Measurements from ENCODE around the gene ADGRL4. TPM values are rescaled to one million over a fixed set of nuclear protein-coding genes. Genes with fewer than 3 reads are reported as not detected.

The ADGRL4 gene
- total and polyA plus RNA-seq, 2 donors (not counting 1 experiment from before 2014, with no cell fraction given): 3.8 to 5.0 TPM

DNA sequence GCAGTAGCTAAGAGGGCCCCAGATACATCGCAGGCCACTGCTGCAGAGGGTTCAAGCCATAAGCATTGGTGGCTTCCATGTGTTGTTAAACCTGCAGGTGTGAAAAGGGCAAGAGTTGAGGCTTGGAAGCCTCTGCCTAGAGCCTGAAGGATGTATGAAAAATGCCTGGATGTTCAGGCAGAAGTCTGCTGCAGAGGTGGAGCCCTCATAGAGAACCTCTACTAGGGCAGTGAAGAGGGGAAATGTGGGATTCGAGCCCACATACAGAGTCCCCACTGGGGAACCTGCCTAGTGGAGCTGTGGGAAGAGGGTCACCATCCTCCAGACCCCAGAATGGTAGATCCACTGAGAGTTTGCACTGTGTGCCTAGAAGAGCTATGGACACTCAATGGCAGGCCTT lies 30.6 kb upstream of the ADGRL4 start:
- no peak for TF ChIP-seq CTCF (conservative IDR thresholded peaks at IDR 0.05 in 1 of 2, IDR thresholded peaks at IDR 0.05 in 1 of 2; ENCODE audit: low read depth in 1 of 2, low read length in 2 of 2)
- no peak for TF ChIP-seq EZH2 (IDR thresholded peaks at IDR 0.05; ENCODE audit: low read length, missing control alignments)

DNA sequence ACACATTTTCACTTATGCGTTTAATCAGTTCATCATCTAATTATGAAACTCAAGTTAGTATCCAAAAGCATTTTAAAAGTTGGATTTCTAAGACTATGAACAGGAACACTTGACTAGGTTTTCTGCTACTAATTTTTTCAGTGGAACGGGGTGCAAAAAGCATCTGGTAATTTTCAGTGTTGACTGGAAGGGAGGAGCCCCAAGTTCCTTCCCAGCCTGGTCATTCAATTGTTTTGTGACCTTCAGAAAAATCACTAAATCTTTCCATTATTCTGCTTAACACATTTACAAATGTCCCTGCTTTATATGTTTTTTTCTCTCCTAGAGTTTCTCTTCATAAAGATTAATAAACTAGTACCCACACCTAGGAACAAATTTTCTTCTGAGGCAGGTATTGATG lies 6.0 kb upstream of the ADGRL4 start:
- TF ChIP-seq CTCF (conservative IDR thresholded peaks at IDR 0.05 in 1 of 2, IDR thresholded peaks at IDR 0.05 in 1 of 2; ENCODE audit: low read depth in 1 of 2, low read length in 2 of 2) (no peak), EZH2 (IDR thresholded peaks at IDR 0.05; ENCODE audit: low read length, missing control alignments) (no peak)
- no peaks in the 10 kb centered on the region for H3K9me3 ChIP-seq (ENCODE audit: control insufficient read depth, insufficient read depth, low read depth, low read length)
- H3K27ac ChIP-seq (ENCODE audit: insufficient read depth, low read length): no peak overlapping the region
- no peak overlapping the region for H3K4me2 ChIP-seq (ENCODE audit: extremely low read depth, insufficient read depth, low read length)
- H3K4me1 ChIP-seq (ENCODE audit: control insufficient read depth, extremely low read depth, insufficient read depth, low read length): no peaks in the 10 kb centered on the region
- H3K4me3 ChIP-seq (replicated peaks in 1 of 4; ENCODE audit: control extremely low read depth in 1 of 4, insufficient read depth in 1 of 4, low read depth in 3 of 4, low read length in 4 of 4): no peak overlapping the region
- no peak overlapping the region for H2AFZ ChIP-seq (ENCODE audit: low read length)
- H4K20me1 ChIP-seq (ENCODE audit: control insufficient read depth, extremely low read depth, insufficient read depth, low read length): no peaks in the 10 kb centered on the region
- H3K79me2 ChIP-seq (ENCODE audit: control insufficient read depth, insufficient read depth, low read length): no peaks in the 10 kb centered on the region
- no peak overlapping the region for H3K9ac ChIP-seq (ENCODE audit: insufficient read depth, low read length)
- H3K27me3 ChIP-seq (ENCODE audit: control insufficient read depth, insufficient read depth, low read length): no peaks in the 10 kb centered on the region
- DNase-seq (ENCODE audit: low read depth in 2 of 2): no peak
- H3K36me3 ChIP-seq (ENCODE audit: control insufficient read depth, insufficient read depth, low read length): no peaks in the 10 kb centered on the region

More for the DNA sequence above, 30.6 kb upstream of the ADGRL4 start:
- H3K36me3 ChIP-seq (ENCODE audit: control insufficient read depth, insufficient read depth, low read length): no peaks in the 10 kb centered on the region
- no peak overlapping the region for H2AFZ ChIP-seq (ENCODE audit: low read length)
- H4K20me1 ChIP-seq (ENCODE audit: control insufficient read depth, extremely low read depth, insufficient read depth, low read length): no peaks in the 10 kb centered on the region
- no peaks in the 10 kb centered on the region for H3K79me2 ChIP-seq (ENCODE audit: control insufficient read depth, insufficient read depth, low read length)
- no peaks in the 10 kb centered on the region for H3K27me3 ChIP-seq (ENCODE audit: control insufficient read depth, insufficient read depth, low read length)
- H3K4me2 ChIP-seq (ENCODE audit: extremely low read depth, insufficient read depth, low read length): no peak overlapping the region
- no peak for DNase-seq (ENCODE audit: low read depth in 2 of 2)
- H3K4me3 ChIP-seq (replicated peaks in 1 of 4; ENCODE audit: control extremely low read depth in 1 of 4, insufficient read depth in 1 of 4, low read depth in 3 of 4, low read length in 4 of 4): no peak overlapping the region
- H3K9ac ChIP-seq (ENCODE audit: insufficient read depth, low read length): no peak overlapping the region
- peaks cover 2% of the 10 kb centered on the region for H3K4me1 ChIP-seq (ENCODE audit: control insufficient read depth, extremely low read depth, insufficient read depth, low read length)
- no peaks in the 10 kb centered on the region for H3K9me3 ChIP-seq (ENCODE audit: control insufficient read depth, insufficient read depth, low read depth, low read length)
- no peak overlapping the region for H3K27ac ChIP-seq (ENCODE audit: insufficient read depth, low read length)

DNA sequence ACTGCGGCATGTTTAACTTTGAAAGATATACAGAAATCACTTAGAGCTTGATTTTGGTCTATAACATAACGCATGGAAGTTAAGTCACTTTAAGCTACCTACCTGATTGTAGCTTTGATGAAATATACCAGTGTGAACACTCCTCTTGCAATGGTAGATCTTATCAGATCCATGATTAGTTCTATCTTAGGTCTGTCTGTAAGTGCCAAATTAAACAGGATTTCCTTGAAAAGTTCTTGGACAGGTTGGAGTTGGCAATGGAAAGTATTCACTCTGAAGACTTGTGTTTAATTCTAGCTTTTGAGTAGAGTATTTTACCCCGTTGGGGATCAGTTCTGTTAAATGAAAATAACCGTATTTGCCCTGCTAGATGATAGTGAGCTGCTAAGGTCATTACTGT lies 4.1 kb upstream of the ADGRL4 start:
- no peak overlapping the region for H3K4me2 ChIP-seq (ENCODE audit: extremely low read depth, insufficient read depth, low read length)
- no peaks in the 10 kb centered on the region for H3K79me2 ChIP-seq (ENCODE audit: control insufficient read depth, insufficient read depth, low read length)
- H3K4me3 ChIP-seq (replicated peaks in 1 of 4; ENCODE audit: control extremely low read depth in 1 of 4, insufficient read depth in 1 of 4, low read depth in 3 of 4, low read length in 4 of 4): no peak overlapping the region
- TF ChIP-seq CTCF (conservative IDR thresholded peaks at IDR 0.05 in 1 of 2, IDR thresholded peaks at IDR 0.05 in 1 of 2; ENCODE audit: low read depth in 1 of 2, low read length in 2 of 2): no peak
- no peak for TF ChIP-seq EZH2 (IDR thresholded peaks at IDR 0.05; ENCODE audit: low read length, missing control alignments)
- H3K9me3 ChIP-seq (ENCODE audit: control insufficient read depth, insufficient read depth, low read depth, low read length): no peaks in the 10 kb centered on the region
- no peak for DNase-seq (ENCODE audit: low read depth in 2 of 2)
- no peak overlapping the region for H2AFZ ChIP-seq (ENCODE audit: low read length)
- H3K27me3 ChIP-seq (ENCODE audit: control insufficient read depth, insufficient read depth, low read length): no peaks in the 10 kb centered on the region
- H3K27ac ChIP-seq (ENCODE audit: insufficient read depth, low read length): no peak overlapping the region
- no peak overlapping the region for H3K9ac ChIP-seq (ENCODE audit: insufficient read depth, low read length)
- no peaks in the 10 kb centered on the region for H3K4me1 ChIP-seq (ENCODE audit: control insufficient read depth, extremely low read depth, insufficient read depth, low read length)
- H4K20me1 ChIP-seq (ENCODE audit: control insufficient read depth, extremely low read depth, insufficient read depth, low read length): no peaks in the 10 kb centered on the region
- no peaks in the 10 kb centered on the region for H3K36me3 ChIP-seq (ENCODE audit: control insufficient read depth, insufficient read depth, low read length)

All from fibroblast of lung (primary cell).